Activated T-cell treated with anti-CD3 and anti-CD28 coated beads, Interleukin-2, amount 50 U/mL, for 72 hours (primary cell): ENCODE data around the gene ADAT3. TPM values are rescaled to one million over a fixed set of nuclear protein-coding genes. Genes with fewer than 3 reads are reported as not detected.
"Not testable (repeated sequence)": the region's sequence is repeated elsewhere in the genome, so short reads cannot be mapped to it uniquely, and the experiment has no call there.

Experiments
- ATAC-seq, 2 donors: fragments of 150-1000 bp; cut with Tn5 transposase; replicated peaks in 1 of 2; 2 replicates each; pipeline ENCODE4 v1.10.0; 2021; ENCODE audit warnings: moderate library complexity in 2 of 2, mild to moderate bottlenecking in 1 of 2
- DNase-seq, 2 donors: peaks; one replicate each; pipeline ENCODE4 v3.0.0; 2021 to 2022; ENCODE audit warnings: mixed read lengths in 1 of 2
- H3K27ac Mint-ChIP-seq: one replicate; pipeline ENCODE4 v1.8.0; 2022; ENCODE audit warnings: mild to moderate bottlenecking, moderate library complexity, mixed read lengths
- H3K27me3 Mint-ChIP-seq: one replicate; pipeline ENCODE4 v1.8.0; 2022; ENCODE audit warnings: low read depth, mixed read lengths
- H3K36me3 Mint-ChIP-seq, 2 donors: one replicate each; pipeline ENCODE4 v1.8.0; 2022; ENCODE audit warnings: mixed read lengths in 2 of 2, mild to moderate bottlenecking in 1 of 2; ENCODE audit not compliant: insufficient read depth in 2 of 2
- H3K4me1 Mint-ChIP-seq: one replicate; pipeline ENCODE4 v1.8.0; 2022; ENCODE audit warnings: low read depth, mixed read lengths
- H3K4me3 Mint-ChIP-seq, 2 donors: one replicate each; pipeline ENCODE4 v1.8.0; 2022; ENCODE audit warnings: mild to moderate bottlenecking in 2 of 2, mixed read lengths in 2 of 2, moderate library complexity in 2 of 2
- H3K9me3 Mint-ChIP-seq, 2 donors: one replicate each; pipeline ENCODE4 v1.8.0; 2022; ENCODE audit warnings: mixed read lengths in 2 of 2
- total RNA-seq, 2 donors: library from RNA; stranded (reverse); gene quantifications; one replicate each; pipeline ENCODE4 v1.2.3, GENCODE V29; 2022

ADAT3 gene
- total RNA-seq, 2 donors from 2014 or later = 4.2 to 4.5 TPM

- no peak for DNase-seq
- Mint-ChIP-seq H3K36me3 (peaks cover 6 to 9% of the 10 kb centered on the region in 2 donors), H3K27me3 (no peaks in the 10 kb centered on the region), H3K27ac (peak overlapping the region; percentile 99), H3K9me3 (no peaks in the 10 kb centered on the region), H3K4me3 (peak overlapping the region; percentile 98 to 99), H3K4me1 (peaks cover 32% of the 10 kb centered on the region)
- ATAC-seq = no peak
Observed at GRCh38 chr19:1873524-1874473, 31.4 kb upstream of the ADAT3 start.

- Mint-ChIP-seq H3K4me3 (peak overlapping the region; percentile 98 to 99), H3K9me3 (no peaks in the 10 kb centered on the region), H3K4me1 (peaks cover 29% of the 10 kb centered on the region), H3K27ac (peak overlapping the region; percentile 99), H3K27me3 (no peaks in the 10 kb centered on the region), H3K36me3 (peaks cover 6 to 9% of the 10 kb centered on the region in 2 donors)
- peak in 1 of 2 donors; percentile 18 for DNase-seq
- peak; percentile 33 to 34 for ATAC-seq
Observed at GRCh38 chr19:1874554-1875185, 30.5 kb upstream of the ADAT3 start.

- DNase-seq, ATAC-seq, H3K27me3 Mint-ChIP-seq, H3K9me3 Mint-ChIP-seq, H3K36me3 Mint-ChIP-seq: not testable (repeated sequence)
- Mint-ChIP-seq H3K27ac (peak overlapping the region; percentile 99), H3K4me1 (peaks cover 28% of the 10 kb centered on the region), H3K4me3 (peak overlapping the region; percentile 98 to 99)
Observed at GRCh38 chr19:1875265-1875645, 29.9 kb upstream of the ADAT3 start.

- DNase-seq (peak; percentile 93), ATAC-seq (peak; percentile 95 to 97)
- peaks cover 2 to 6% of the 10 kb centered on the region in 2 donors for H3K36me3 Mint-ChIP-seq
- H3K27ac Mint-ChIP-seq = peak overlapping the region; percentile 99
- peak overlapping the region; percentile 98 to 99 for H3K4me3 Mint-ChIP-seq
- no peaks in the 10 kb centered on the region for H3K27me3 Mint-ChIP-seq
- H3K4me1 Mint-ChIP-seq = peaks cover 24% of the 10 kb centered on the region
- H3K9me3 Mint-ChIP-seq = no peaks in the 10 kb centered on the region
Observed at GRCh38 chr19:1875646-1876495, 29.3 kb upstream of the ADAT3 start.

GRCh38 chr19:1876496-1877279 is 28.5 kb upstream of the ADAT3 start:
- Mint-ChIP-seq H3K4me3 (peak overlapping the region; percentile 98 to 99), H3K4me1 (peaks cover 23% of the 10 kb centered on the region), H3K27ac (peak overlapping the region; percentile 85)
- DNase-seq, H3K27me3 Mint-ChIP-seq, H3K9me3 Mint-ChIP-seq, H3K36me3 Mint-ChIP-seq: not testable (repeated sequence)
- ATAC-seq = peak in 1 of 2 donors; percentile 21

- H3K36me3 Mint-ChIP-seq, H3K27me3 Mint-ChIP-seq, H3K27ac Mint-ChIP-seq, ATAC-seq, H3K9me3 Mint-ChIP-seq, H3K4me3 Mint-ChIP-seq, DNase-seq: not testable (repeated sequence)
- peaks cover 27% of the 10 kb centered on the region for H3K4me1 Mint-ChIP-seq
Observed at GRCh38 chr19:1877280-1877660, 27.9 kb upstream of the ADAT3 start.

- not testable (repeated sequence) for H3K9me3 Mint-ChIP-seq, H3K27ac Mint-ChIP-seq, H3K36me3 Mint-ChIP-seq, ATAC-seq, H3K27me3 Mint-ChIP-seq, H3K4me3 Mint-ChIP-seq, DNase-seq
- H3K4me1 Mint-ChIP-seq = peaks cover 36% of the 10 kb centered on the region
Observed at GRCh38 chr19:1878583-1878982, 26.6 kb upstream of the ADAT3 start.

GRCh38 chr19:1879982-1880381 is 25.2 kb upstream of the ADAT3 start:
- Mint-ChIP-seq H3K4me3 (peak overlapping the region in 1 of 2 donors; percentile 22), H3K36me3 (peaks cover 11 to 15% of the 10 kb centered on the region in 2 donors), H3K4me1 (peaks cover 30% of the 10 kb centered on the region)
- not testable (repeated sequence) for DNase-seq, H3K27ac Mint-ChIP-seq, H3K9me3 Mint-ChIP-seq, H3K27me3 Mint-ChIP-seq, ATAC-seq

- peaks cover 32% of the 10 kb centered on the region for H3K4me1 Mint-ChIP-seq
- DNase-seq (no peak), ATAC-seq (no peak)
- peaks cover 7 to 15% of the 10 kb centered on the region in 2 donors for H3K36me3 Mint-ChIP-seq
- H3K27ac Mint-ChIP-seq = no peak overlapping the region
- H3K27me3 Mint-ChIP-seq = no peaks in the 10 kb centered on the region
- H3K9me3 Mint-ChIP-seq = no peaks in the 10 kb centered on the region
- peak overlapping the region; percentile 63 to 66 for H3K4me3 Mint-ChIP-seq
Observed at GRCh38 chr19:1880611-1881392, 24.4 kb upstream of the ADAT3 start.

- ATAC-seq, H3K9me3 Mint-ChIP-seq, DNase-seq, H3K27me3 Mint-ChIP-seq: not testable (repeated sequence)
- Mint-ChIP-seq H3K27ac (peak overlapping the region; percentile 90), H3K4me3 (peak overlapping the region; percentile 96 to 99), H3K4me1 (peaks cover 29% of the 10 kb centered on the region), H3K36me3 (peaks cover 5 to 15% of the 10 kb centered on the region in 2 donors)
Observed at GRCh38 chr19:1881393-1882088, 23.7 kb upstream of the ADAT3 start.

GRCh38 chr19:1882089-1882785 is 23.0 kb upstream of the ADAT3 start:
- no peaks in the 10 kb centered on the region for H3K27me3 Mint-ChIP-seq
- H3K27ac Mint-ChIP-seq = peak overlapping the region; percentile 90
- peak overlapping the region; percentile 96 to 99 for H3K4me3 Mint-ChIP-seq
- ATAC-seq = peak; percentile 60 to 67
- peak; percentile 72 to 77 for DNase-seq
- peaks cover 33% of the 10 kb centered on the region for H3K4me1 Mint-ChIP-seq
- no peaks in the 10 kb centered on the region for H3K9me3 Mint-ChIP-seq
- peaks cover 5 to 15% of the 10 kb centered on the region in 2 donors for H3K36me3 Mint-ChIP-seq
